Loucy (cell line): ENCODE data around the gene PDCD10.

Source experiments
- CTCF ChIP-seq: fragments of 200-600 bp; sonication (generic); conservative IDR thresholded peaks from 2 replicates; pipeline ENCODE4 v1.5.1; 2014; ENCODE audit warnings: mild to moderate bottlenecking, antibody characterized with exemption, low read length
- EZH2phosphoT487 ChIP-seq: fragments of 200-600 bp; IDR thresholded peaks from 2 replicates; pipeline ENCODE4 v1.6.1; 2018; ENCODE audit warnings: antibody characterized with exemption, mild to moderate bottlenecking, moderate library complexity, borderline replicate concordance

GRCh38 chr3:167754049-167754448 is 19.4 kb upstream of the PDCD10 start:
- no peak for TF ChIP-seq CTCF
- TF ChIP-seq EZH2phosphoT487, result no peak
